IMR-90 (cell line): ENCODE measurements around the gene SLX4IP.

ENCODE experiments used
- CTCF ChIP-seq: conservative IDR thresholded peaks from 2 replicates; pipeline ENCODE4 v1.5.1; 2012; ENCODE audit warnings: mild to moderate bottlenecking, low read depth, low read length, improper control_type of control experiment
- ELK1 ChIP-seq: fragments of 150-350 bp; IDR thresholded peaks from 2 replicates; pipeline ENCODE4 v1.6.1; 2016; ENCODE audit warnings: low read depth, mild to moderate bottlenecking, low read length, moderate library complexity, borderline replicate concordance
- POLR2A ChIP-seq: IDR thresholded peaks from 2 replicates; pipeline ENCODE4 v1.6.1; 2012; ENCODE audit warnings: mild to moderate bottlenecking, low read depth, low read length
- RAD21 ChIP-seq: IDR thresholded peaks from 2 replicates; pipeline ENCODE4 v1.6.1; 2012; ENCODE audit warnings: low read length, improper control_type of control experiment

GRCh38 chr20:10595266-10595665 lies 160.2 kb downstream of the SLX4IP start:
- TF ChIP-seq ELK1 = no peak
- TF ChIP-seq CTCF = no peak
- TF ChIP-seq POLR2A = no peak
- TF ChIP-seq RAD21 = no peak
